ENCODE data around the gene ERVFRD-1. TPM values are rescaled to one million over a fixed set of nuclear protein-coding genes. Genes with fewer than 3 reads are reported as not detected.
"Not testable (repeated sequence)": the region's sequence is repeated elsewhere in the genome, so short reads cannot be mapped to it uniquely, and the experiment has no call there.

ERVFRD-1 gene
- total RNA-seq, 1 donor from 2014 or later, result not detected

DNA sequence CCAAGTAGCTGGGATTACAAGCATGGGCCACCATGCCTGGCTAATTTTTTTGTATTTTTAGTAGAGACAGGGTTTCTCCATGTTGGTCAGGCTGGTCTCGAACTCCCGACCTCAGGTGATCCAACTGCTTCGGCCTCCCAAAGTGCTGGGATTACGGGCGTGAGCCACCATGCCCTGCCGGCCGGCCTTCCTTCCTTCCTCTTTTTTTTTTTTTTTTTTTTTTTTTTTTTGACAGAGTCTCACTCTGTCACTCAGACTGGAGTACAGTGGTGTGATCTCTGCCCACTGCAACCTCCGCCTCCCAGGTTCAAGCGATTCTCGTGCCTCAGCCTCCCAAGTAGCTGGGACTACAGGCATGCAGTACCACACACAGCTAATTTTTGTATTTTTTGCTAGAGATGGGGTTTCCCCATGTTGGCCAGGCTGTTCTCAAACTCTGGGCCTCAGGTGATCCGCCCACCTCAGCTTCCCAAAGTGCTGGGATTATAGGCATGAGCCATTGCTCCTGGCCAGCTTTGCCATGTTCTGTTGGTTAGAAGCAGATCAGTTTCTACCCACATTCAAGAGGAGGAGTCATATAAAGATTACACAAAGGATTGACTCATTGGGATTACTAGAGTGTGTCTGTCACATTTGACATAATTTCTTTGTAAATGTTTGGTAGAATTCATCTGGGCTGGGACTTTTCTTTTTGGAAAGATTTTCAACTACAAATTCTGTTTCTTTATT is 4.4 kb upstream of the ERVFRD-1 start:
- peaks cover 20% of the 10 kb centered on the region for H3K4me1 Mint-ChIP-seq
- H3K27ac Mint-ChIP-seq; H3K9me3 Mint-ChIP-seq; H3K4me3 Mint-ChIP-seq; intact Hi-C loops (cut with micrococcal nuclease); H3K36me3 Mint-ChIP-seq (ENCODE audit: low read depth); DNase-seq; H3K27me3 Mint-ChIP-seq: not testable (repeated sequence)

- no peak overlapping the region for H3K4me3 Mint-ChIP-seq
- DNase-seq, result no peak
- no peak overlapping the region for H3K27ac Mint-ChIP-seq
- no peaks in the 10 kb centered on the region for H3K27me3 Mint-ChIP-seq
- intact Hi-C loops (cut with micrococcal nuclease), result no loop called here
- peaks cover 20% of the 10 kb centered on the region for H3K4me1 Mint-ChIP-seq
- no peaks in the 10 kb centered on the region for H3K9me3 Mint-ChIP-seq
- no peaks in the 10 kb centered on the region for H3K36me3 Mint-ChIP-seq (ENCODE audit: low read depth)
These were observed 1.5 kb upstream of the ERVFRD-1 start for GRCh38 chr6:11113038-11113437.

DNA sequence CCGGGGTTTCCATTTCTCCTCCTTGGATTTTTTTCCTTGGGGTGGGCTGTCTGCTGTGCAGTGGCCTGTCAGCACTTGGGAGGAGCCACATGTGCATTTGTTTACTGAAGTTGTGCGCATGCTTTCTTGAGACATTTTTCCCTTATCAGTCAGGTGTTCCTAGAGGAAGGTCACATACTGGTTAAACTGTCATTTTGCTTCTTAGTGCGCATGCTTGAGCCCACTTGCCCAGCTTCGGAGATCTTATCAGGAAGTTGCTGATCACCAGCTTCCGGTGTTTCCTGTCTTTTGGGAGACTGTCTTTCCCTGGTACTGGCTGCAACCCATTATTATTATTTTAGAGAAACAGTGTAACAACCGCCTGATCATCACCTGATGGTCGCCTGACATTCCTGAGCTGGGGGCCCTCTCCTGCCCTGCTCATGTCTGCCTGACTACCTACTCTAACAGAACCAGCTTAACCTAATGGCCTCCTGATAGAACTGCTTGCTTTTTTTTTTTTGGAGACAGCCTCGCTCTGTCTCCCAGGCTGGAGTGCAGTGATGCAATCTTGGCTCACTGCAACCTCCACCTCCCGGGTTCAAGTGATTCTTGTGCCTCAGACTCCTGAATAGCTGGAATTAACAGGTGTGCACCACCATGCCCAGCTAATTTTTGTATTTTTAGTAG is 378 bp upstream of the ERVFRD-1 start:
- intact Hi-C loops (cut with micrococcal nuclease), result loop anchor here (2.0 kb wide), 1 partner anchor 17 kb away; no protein-coding TSS in a partner anchor
- peak overlapping the region; percentile 51 for H3K27ac Mint-ChIP-seq
- H3K4me3 Mint-ChIP-seq, result peak overlapping the region; percentile 46
- H3K36me3 Mint-ChIP-seq (ENCODE audit: low read depth), result peaks cover 3% of the 10 kb centered on the region
- H3K9me3 Mint-ChIP-seq, result no peaks in the 10 kb centered on the region
- no peak for DNase-seq
- no peaks in the 10 kb centered on the region for H3K27me3 Mint-ChIP-seq
- H3K4me1 Mint-ChIP-seq, result peaks cover 20% of the 10 kb centered on the region

GRCh38 chr6:11108726-11109125 is 2.8 kb downstream of the ERVFRD-1 start:
- no peaks in the 10 kb centered on the region for H3K27me3 Mint-ChIP-seq
- intact Hi-C loops (cut with micrococcal nuclease), result no loop called here
- no peak for DNase-seq

DNA sequence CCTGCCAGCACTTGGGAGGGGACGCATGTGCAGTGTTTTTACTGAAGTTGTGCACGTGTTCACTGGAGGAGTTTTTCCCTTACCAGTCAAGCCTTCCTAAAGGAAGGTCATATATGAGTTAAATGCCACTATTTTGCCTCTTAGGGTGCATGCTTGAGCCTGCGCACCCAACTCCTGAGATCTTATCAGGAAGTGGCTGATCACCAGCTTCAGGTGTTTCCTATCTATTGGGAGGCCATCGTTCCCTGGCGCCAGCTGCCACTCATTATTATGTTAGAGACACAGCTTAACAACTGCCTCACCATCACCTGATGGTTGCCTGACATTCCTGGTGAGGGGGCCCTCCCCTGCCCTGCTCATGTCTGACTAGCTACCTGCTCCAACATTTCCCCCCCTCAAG is 8.5 kb downstream of the ERVFRD-1 start:
- intact Hi-C loops (cut with micrococcal nuclease), result no loop called here
- Mint-ChIP-seq H3K4me3 (no peak overlapping the region), H3K27me3 (no peaks in the 10 kb centered on the region), H3K4me1 (peaks cover 2% of the 10 kb centered on the region), H3K9me3 (peaks cover 4% of the 10 kb centered on the region), H3K36me3 (ENCODE audit: low read depth) (peaks cover 31% of the 10 kb centered on the region), H3K27ac (no peak overlapping the region)
- DNase-seq, result no peak

More at GRCh38 chr6:11108726-11109125, 2.8 kb downstream of the ERVFRD-1 start:
- Mint-ChIP-seq H3K4me3 (no peak overlapping the region), H3K27ac (no peak overlapping the region), H3K9me3 (no peaks in the 10 kb centered on the region), H3K4me1 (peaks cover 15% of the 10 kb centered on the region), H3K36me3 (ENCODE audit: low read depth) (peaks cover 4% of the 10 kb centered on the region)

- peaks cover 31% of the 10 kb centered on the region for H3K36me3 Mint-ChIP-seq (ENCODE audit: low read depth)
These were observed 10.1 kb downstream of the ERVFRD-1 start for GRCh38 chr6:11101417-11101816.

DNA sequence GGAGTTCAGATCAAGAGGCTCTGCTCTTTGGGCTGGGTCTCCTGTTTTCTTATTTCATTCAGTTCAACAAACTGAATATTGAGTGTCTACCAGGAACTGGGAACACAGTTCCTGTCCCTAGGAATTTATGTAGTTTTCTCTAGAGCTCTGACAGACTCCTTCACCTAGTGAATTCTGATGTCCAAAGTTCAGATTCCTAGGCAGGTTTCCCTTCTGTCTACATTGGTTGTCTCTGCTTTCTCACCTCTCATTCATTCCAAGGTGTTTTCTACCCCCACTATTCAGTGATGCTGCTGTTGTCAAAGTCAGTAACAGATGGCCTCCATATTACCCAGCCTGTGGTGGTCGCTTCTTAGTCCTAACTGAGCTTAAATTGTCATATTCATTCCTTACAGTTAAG is 13.5 kb downstream of the ERVFRD-1 start:
- Mint-ChIP-seq H3K27me3 (no peaks in the 10 kb centered on the region), H3K9me3 (peaks cover 4% of the 10 kb centered on the region), H3K36me3 (ENCODE audit: low read depth) (peaks cover 33% of the 10 kb centered on the region), H3K27ac (no peak overlapping the region), H3K4me3 (no peak overlapping the region), H3K4me1 (peaks cover 23% of the 10 kb centered on the region)
- intact Hi-C loops (cut with micrococcal nuclease), result no loop called here
- no peak for DNase-seq

More at GRCh38 chr6:11101417-11101816, 10.1 kb downstream of the ERVFRD-1 start:
- Mint-ChIP-seq H3K4me1 (peaks cover 4% of the 10 kb centered on the region), H3K9me3 (peaks cover 4% of the 10 kb centered on the region), H3K27ac (no peak overlapping the region), H3K4me3 (no peak overlapping the region), H3K27me3 (no peaks in the 10 kb centered on the region)
- DNase-seq, result no peak
- intact Hi-C loops (cut with micrococcal nuclease), result no loop called here

DNA sequence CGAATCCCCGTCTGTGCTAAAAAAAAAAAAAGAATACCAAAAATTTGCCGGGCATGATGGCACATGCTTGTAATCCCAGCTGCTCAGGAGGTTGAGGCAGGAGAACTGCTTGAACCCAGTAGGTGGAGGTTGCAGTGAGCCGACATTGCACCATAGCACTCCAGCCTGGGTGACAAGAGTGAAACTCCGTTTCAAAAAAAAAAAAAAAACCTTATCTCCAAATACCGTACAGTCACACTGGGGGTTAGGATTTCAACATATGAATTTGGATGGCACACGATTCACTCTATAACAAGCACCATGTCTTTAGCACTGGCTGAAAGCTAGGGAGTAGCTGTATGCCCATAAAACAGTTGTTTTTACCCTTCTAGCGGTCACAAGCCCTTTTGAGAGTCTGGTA is 14.0 kb downstream of the ERVFRD-1 start:
- no peak overlapping the region for H3K4me3 Mint-ChIP-seq
- H3K9me3 Mint-ChIP-seq, result peaks cover 2% of the 10 kb centered on the region
- no peak overlapping the region for H3K27ac Mint-ChIP-seq
- no peak for DNase-seq
- intact Hi-C loops (cut with micrococcal nuclease), result no loop called here
- peaks cover 29% of the 10 kb centered on the region for H3K36me3 Mint-ChIP-seq (ENCODE audit: low read depth)
- H3K4me1 Mint-ChIP-seq, result peaks cover 26% of the 10 kb centered on the region
- no peaks in the 10 kb centered on the region for H3K27me3 Mint-ChIP-seq

GRCh38 chr6:11096109-11096508 is 15.4 kb downstream of the ERVFRD-1 start:
- H3K4me3 Mint-ChIP-seq, result peak overlapping the region; percentile 70
- H3K4me1 Mint-ChIP-seq, result peaks cover 26% of the 10 kb centered on the region
- H3K36me3 Mint-ChIP-seq (ENCODE audit: low read depth), result peaks cover 22% of the 10 kb centered on the region
- no peaks in the 10 kb centered on the region for H3K27me3 Mint-ChIP-seq
- no peak overlapping the region for H3K27ac Mint-ChIP-seq
- peak; percentile 66 for DNase-seq
- intact Hi-C loops (cut with micrococcal nuclease), result no loop called here
- H3K9me3 Mint-ChIP-seq, result no peaks in the 10 kb centered on the region

GRCh38 chr6:11094941-11095340 is 16.6 kb downstream of the ERVFRD-1 start:
- no peaks in the 10 kb centered on the region for H3K9me3 Mint-ChIP-seq
- peak overlapping the region; percentile 95 for H3K27ac Mint-ChIP-seq
- peak overlapping the region; percentile 92 for H3K4me3 Mint-ChIP-seq
- intact Hi-C loops (cut with micrococcal nuclease), result loop anchor here (1.0 to 5.0 kb wide), 5 partner anchors 16 to 401 kb away; partner anchors contain the start of genes ERVFRD-1, MAK and NEDD9
- peaks cover 26% of the 10 kb centered on the region for H3K4me1 Mint-ChIP-seq
- DNase-seq, result no peak
- no peaks in the 10 kb centered on the region for H3K27me3 Mint-ChIP-seq
- H3K36me3 Mint-ChIP-seq (ENCODE audit: low read depth), result peaks cover 16% of the 10 kb centered on the region

DNA sequence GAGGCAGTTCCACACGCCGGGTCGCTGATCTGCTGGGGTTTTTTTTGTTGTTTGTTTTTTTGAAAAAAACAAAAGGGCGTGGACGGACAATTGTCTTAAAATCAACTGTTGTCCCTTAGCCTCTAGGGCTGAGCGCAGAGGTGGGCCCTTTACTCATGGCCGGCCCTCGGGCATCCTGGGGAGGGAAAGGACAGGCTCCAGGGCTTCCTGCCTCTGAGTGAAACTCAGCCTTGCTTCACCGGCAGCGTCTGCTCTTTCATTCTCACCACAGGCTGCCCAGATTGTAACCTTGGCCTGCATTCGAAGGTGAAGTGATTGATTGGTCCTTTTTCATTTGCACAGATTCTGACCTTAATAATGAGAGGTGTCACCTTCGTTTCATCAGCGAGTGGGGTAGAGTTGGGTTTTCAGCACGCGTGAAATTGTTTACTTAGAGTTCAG is 17.1 kb downstream of the ERVFRD-1 start:
- DNase-seq, result peak; percentile 87
- no peaks in the 10 kb centered on the region for H3K9me3 Mint-ChIP-seq
- peak overlapping the region; percentile 92 for H3K4me3 Mint-ChIP-seq
- no peaks in the 10 kb centered on the region for H3K27me3 Mint-ChIP-seq
- intact Hi-C loops (cut with micrococcal nuclease), result loop anchor here (1.0 to 5.0 kb wide), 5 partner anchors 16 to 402 kb away; partner anchors contain the start of genes ERVFRD-1, MAK and NEDD9
- H3K4me1 Mint-ChIP-seq, result peaks cover 26% of the 10 kb centered on the region
- peaks cover 11% of the 10 kb centered on the region for H3K36me3 Mint-ChIP-seq (ENCODE audit: low read depth)
- H3K27ac Mint-ChIP-seq, result peak overlapping the region; percentile 95

DNA sequence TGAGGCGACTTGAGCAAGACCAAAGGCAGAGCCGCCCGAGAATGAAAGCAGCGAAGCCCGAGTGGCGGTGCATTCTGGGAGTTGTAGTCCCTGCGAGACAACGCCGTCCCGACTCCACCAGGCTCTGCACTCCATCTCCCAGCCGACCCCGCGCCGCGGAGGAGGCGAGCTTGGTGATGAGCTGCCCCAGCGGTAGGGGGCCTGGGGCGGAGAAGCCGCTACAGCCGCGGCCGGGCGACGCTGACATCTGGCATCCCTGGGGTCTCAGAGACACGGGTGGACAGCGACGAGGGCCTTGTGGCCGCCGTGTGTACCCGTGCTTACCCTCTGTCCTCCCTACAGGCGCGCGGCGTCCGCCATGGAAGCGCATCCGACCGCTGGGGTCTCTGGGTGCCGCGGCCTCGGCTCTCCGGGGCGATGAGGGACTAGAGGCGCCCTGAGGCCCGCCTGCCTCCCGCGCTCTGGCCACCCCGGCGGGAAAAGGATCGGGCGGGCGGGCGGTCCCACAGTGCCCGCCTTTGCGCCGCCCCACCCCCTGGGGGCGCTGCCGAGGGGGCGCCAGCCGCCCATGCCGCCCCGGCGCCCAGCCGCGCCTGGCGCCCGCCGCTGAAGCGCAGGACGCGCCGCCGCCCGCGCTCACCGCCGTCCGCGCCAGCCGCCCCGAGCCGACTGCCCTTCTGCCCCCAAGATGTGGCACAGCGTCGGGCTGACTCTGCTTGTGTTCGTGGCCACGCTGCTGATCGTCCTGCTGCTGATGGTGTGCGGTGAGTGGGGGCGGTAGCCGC is 17.7 kb downstream of the ERVFRD-1 start, which contains the start of gene SMIM13:
TSS of gene SMIM13 (plus strand) at position 209 of the 785 bp plus-strand sequence. CDS start at position 689, 480 bp downstream.
- Mint-ChIP-seq H3K4me1 (peaks cover 26% of the 10 kb centered on the region), H3K9me3 (no peaks in the 10 kb centered on the region), H3K36me3 (ENCODE audit: low read depth) (peaks cover 7% of the 10 kb centered on the region), H3K4me3 (peak within 1 kb of the TSS; percentile 92), H3K27me3 (peaks cover 2% of the 10 kb centered on the region), H3K27ac (peak within 1 kb of the TSS; percentile 95)
- intact Hi-C loops (cut with micrococcal nuclease), result loop anchor here (1.0 to 5.0 kb wide), 7 partner anchors 17 to 443 kb away; partner anchors contain the start of genes ERVFRD-1, MAK, NEDD9 and TMEM14C
- DNase-seq, result peak; percentile 99

GRCh38 chr6:11093376-11093625 is 18.2 kb downstream of the ERVFRD-1 start:
- intact Hi-C loops (cut with micrococcal nuclease), result loop anchor here (1.0 to 5.0 kb wide), 4 partner anchors 49 to 444 kb away; partner anchors contain the start of genes NEDD9, TMEM14C and TMEM170B
- Mint-ChIP-seq H3K4me1 (peaks cover 26% of the 10 kb centered on the region), H3K9me3 (no peaks in the 10 kb centered on the region), H3K27me3 (peaks cover 2% of the 10 kb centered on the region), H3K27ac (peak overlapping the region; percentile 93), H3K36me3 (ENCODE audit: low read depth) (peaks cover 7% of the 10 kb centered on the region), H3K4me3 (peak overlapping the region; percentile 92)
- no peak for DNase-seq

Measured in activated CD4-positive, alpha-beta T cell treated with anti-CD3 and anti-CD28 coated beads, Interleukin-2, amount 10 ng/mL, durations not matched to agents 24 days and 14 days (primary cell).